Measurements from ENCODE around the gene LIPN.
A peak's percentile ranks its signal among the peaks of the same experiment; 100 is the strongest.
"Not testable (repeated sequence)": the region's sequence is repeated elsewhere in the genome, so short reads cannot be mapped to it uniquely, and the experiment has no call there.

Gene LIPN, protein sequence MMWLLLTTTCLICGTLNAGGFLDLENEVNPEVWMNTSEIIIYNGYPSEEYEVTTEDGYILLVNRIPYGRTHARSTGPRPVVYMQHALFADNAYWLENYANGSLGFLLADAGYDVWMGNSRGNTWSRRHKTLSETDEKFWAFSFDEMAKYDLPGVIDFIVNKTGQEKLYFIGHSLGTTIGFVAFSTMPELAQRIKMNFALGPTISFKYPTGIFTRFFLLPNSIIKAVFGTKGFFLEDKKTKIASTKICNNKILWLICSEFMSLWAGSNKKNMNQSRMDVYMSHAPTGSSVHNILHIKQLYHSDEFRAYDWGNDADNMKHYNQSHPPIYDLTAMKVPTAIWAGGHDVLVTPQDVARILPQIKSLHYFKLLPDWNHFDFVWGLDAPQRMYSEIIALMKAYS

DNA sequence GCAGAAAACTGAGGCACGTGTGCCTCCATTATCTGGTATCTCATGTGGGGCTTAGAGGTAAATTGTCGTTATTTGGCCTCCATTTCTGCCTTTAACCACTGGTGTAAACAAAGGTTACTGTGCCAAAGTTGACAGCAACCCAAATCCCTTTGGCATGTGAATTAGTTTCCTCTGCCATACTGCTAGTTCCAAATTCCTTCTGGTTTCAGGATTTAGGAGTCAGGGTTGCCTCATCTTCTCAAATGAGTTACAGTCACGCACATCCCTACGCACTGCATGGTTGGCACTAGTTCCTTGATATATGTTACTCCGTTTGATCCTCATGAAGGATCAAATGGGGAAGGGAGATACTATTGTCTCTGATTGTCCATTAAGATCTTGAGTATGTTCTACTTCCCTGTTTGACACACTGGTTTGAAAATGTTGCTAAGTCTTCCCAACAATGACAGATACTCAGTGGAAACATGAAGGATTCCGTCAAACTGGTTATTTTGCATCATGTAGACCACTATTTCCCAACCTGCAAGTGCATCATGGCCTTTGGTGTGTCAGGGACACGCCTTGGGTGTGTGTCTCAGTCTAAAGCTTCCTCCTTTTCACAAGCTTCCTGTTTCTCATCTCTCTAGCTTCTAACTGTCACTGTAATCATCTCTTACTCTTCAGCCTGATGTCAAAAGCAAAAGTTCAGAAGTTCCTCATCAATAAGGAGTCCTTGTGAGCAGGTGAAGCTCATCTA is at the start of gene LIPN:
Gene LIPN, plus strand, starts transcription at position 655 of the 736 bp plus-strand sequence. CDS start 1,386 bp downstream, outside the sequence.
- peak in 1 of 2 donors; percentile 43 for ATAC-seq

DNA sequence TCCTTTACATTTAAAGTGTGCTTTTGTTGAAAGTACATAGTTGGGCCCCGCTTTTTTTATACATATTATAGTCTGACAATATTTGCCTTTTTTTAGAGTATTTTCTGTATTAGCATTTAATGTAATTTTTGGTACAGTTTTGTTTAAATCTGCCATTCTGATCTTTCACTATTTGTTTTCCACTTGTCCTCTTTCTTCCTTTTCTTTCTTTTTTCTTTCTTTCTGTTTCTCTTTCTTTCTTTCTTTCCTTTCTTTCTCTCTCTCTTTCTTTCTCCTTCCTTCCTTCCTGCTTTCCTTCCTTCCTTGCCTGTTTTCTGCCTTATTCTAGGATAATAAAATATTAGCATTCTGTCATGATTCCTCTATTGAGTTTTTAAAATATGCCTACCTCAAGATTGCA is 44.3 kb upstream of the LIPN start:
- ATAC-seq: no peak

DNA sequence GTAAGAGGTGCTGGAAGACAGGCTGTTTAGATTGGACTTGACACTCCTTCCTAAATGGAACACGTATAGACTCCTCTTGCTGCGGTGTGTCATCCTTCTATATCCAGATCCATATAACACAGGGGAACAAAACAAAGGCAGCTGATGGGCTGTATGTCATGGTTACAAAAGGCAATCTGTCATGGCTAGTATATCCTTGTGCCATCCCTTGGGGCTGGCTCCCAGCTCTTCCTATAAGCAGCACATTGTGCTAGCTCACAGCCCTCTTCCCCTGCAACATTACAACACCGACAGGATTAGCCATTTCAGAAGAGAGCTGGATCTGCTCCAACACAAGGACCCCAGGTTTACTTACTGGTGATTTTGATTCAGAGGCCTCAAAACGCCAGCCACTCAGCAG is 38.4 kb upstream of the LIPN start:
- ATAC-seq: no peak

DNA sequence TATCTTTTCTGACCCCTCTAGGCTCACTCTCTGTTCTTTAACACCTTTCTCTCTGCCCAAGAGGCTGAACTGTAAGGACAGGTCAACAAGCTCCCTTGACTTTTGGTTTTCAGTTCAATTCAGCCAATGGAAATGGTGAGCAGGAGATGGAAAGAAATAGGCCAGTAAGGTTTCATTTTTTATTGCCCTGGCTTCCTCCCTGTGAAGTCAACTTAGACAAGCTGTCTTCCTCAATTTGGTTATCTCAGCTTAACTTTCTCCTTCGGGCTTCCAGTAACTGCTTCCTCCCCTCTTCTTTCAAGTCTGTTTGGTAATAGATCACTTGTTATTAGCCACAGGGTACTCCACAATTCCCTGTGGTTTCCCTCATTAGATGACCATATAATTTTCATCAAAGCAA is 34.0 kb upstream of the LIPN start:
- peak; percentile 30 to 32 for ATAC-seq

DNA sequence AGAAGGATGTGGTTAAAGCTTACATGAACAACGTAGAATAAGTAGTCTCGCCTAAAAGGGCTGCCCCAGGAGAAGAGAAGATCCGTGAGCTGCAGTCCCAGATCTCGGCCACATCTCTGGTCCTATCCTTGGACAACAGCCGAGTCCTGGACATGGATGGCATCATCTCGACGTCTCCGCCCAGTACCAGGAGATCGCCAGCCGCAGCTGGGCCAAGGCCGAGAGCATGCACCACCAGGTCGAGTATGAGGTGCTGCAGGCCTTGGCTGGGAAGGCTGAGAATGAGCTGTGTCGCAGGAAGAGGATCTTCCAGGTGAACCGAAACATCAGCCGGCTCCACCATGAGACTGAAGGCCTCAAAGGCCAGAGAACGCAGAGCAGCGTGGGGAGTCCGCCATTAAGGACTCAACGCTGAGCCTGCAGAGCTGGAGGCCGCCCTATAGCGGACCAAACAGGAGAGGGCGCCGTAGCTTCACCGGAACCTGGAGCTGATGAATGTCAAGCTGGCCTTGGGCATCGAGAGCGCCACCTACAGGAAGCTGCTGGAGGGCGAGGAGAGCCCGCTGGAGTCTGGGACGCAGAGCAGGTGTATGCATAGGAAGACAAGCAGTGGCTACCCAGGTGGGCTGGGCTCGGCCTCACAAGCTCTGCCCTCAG is 31.6 kb upstream of the LIPN start:
- ATAC-seq: no peak

DNA sequence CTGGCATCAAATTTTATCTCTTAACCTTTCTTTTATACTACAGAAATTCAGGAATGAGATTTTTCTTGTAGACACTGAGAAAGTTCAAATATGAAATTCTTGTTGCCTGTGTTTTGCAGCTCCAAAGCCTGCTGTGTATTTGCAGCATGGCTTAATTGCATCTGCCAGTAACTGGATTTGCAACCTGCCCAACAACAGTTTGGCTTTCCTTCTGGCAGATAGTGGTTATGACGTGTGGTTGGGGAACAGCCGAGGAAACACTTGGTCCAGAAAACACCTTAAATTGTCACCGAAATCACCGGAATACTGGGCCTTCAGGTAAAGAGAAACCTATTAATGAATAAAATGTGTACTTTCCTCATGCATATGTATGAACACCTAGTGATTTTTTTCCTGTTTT is 29.0 kb upstream of the LIPN start:
- ATAC-seq: no peak

DNA sequence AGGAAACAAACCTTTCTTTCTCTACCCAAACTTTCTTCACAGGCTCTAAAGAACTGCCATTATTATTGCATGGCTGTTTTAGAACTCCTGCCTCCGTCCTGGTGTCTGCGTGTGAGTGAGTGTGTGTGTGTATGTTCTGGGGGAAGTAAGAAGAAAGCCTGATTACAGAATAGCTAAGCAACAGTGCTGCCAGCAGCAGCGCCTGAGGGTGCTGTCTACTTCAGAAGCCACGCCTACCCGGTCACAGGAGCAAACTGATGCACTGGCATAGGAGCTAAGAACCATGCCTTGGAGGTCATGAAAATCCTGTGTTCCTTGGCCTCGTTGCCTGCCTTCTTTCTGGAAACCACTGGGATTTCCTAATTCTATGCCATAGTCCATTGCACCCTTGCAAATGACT is 28.5 kb upstream of the LIPN start:
- no peak for ATAC-seq

DNA sequence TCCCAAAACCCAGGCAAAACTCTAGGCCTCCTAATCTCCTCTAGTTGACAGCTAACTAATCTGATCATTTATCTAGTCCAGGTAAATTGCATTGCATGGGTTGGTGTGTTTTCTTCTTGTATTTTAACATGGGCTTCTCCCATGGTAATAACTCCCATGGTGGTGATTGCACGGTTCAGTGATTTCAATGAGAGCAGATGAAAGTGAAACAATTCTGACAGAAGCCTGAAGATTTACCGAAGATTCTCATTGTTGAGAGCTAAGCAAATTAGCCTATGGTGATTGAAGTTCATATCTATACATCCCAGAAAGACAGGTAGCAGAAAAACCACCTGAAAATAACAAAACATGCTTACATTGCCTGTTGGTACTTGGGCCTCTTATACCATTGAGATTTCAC is 26.6 kb upstream of the LIPN start:
- ATAC-seq: no peak

DNA sequence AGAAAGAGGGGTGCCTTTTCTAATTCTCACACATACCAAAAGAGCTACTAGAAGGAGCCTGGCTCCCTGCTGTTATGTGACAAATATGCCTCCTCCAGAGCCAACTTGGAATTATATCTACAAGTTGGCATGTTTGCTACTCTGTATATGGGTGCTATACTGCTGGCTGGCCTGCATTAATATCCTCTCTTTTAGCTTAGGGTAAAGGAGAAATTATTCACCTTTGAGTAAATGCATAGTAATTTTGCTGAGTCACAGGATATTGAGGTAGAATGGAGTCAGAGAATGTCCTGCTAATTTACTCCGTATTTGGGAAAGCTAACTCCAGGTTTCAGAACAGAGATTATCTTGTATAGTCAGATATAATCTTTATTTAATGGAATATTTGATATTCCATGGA is 24.2 kb upstream of the LIPN start:
- ATAC-seq: no peak

DNA sequence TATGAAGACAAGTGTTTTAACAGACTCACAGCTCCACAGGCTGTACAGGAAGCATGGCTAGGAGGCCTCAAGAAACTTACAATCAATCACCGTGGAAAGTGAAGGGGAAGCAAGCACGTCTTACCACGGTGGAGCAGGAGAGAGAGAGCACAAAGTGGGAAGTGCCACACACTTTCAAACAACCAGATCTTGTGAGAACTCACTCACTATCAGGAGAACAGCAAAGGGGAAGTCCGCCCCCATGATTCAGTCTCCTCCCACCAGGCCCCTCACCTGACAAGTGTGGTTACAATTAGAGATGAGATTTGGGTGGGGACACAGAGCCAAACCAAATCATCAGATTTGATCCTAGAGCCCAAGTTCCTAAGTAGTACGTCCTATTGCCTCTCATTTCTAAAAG is 17.9 kb upstream of the LIPN start:
- ATAC-seq: not testable (repeated sequence)

DNA sequence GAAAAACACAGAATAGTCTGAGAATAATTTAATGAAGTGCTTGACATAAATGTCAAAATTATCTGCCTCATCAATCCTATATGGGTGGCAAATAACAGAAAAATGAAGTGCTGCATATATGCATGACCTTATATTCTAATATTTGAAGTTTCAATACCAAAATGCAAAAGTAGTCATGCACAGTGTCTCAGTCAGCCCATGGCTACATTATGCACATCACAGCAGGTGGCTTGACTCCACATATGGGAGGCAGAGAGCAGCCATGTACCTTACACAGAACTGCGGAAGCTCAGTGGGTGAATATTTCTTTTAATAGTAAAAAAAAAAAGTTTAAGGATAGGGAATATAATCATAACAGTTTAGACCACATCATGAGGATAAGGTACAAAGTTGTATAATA is 17.4 kb upstream of the LIPN start:
- ATAC-seq: no peak

DNA sequence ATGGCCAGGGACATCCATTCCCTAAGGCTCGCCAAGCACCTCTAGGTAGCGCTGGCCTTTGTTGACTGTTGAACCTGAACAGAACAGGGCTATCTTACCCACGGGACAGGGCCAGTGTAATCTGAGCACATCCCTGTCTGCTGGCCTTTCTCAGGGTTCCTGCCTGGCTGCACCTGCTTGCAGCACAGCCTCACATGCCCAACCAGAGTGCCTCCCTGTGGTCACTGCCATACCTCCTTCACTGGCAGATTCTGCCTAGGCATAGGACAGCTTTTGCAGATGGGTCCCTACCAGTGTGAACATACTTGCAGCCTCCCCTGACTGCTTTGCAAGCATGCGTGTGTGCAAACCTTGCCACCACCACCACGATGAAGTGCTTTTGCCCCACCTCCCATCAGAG is 15.8 kb upstream of the LIPN start:
- no peak for ATAC-seq

DNA sequence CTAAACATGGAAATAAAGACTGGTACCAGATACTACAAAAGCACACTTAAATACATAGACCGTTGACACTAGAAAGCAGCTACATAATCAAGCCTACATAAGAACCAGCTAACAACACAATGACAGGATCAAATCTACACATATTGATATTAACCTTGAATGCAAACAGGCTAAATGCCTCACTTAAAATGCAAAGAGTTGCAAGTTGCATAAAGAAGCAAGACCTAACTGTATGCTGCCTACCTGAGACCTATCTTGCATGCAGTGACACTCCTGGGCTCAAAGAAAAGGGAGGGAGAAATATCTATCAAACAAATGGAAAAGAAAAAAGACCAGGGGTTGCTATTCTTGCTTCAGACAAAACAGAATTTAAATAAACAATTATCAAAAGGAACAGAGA is 14.2 kb upstream of the LIPN start:
- ATAC-seq: no peak

DNA sequence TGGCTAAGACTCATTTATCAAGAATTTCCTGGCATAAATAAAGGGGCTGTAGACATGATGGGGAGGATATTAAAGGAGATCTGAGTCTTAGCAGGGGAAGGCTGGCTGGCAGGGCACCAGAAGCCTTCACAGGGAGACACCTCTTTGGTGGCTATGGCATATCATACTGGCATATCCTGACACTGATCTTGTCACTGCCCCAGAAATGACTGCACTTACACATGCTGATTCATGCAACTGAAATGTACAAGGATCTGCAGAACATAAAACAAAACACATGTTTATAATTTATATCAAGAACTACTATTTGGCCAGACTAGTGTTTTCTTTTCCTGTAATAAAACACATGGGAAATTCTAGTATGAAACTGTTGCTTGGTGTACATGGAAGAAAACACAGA is 5.5 kb upstream of the LIPN start:
- ATAC-seq: no peak

DNA sequence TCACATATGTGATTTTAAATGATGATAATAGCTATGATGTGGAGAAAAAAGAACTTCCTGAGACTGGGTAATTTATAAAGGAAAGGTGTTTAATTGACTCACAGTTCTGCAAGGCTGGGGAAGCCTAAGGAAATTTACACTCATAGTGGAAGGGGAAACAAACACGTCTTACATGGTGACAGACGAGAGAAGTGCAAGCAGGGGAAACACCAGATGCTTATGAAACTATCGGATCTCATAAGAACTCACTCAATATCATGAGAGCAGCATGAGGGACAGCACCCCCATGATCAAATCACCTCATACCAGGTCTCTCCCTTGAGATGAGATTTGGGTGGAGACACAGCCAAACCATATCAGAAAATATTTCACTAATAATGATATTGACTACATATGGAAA is 4.1 kb upstream of the LIPN start:
- ATAC-seq: peak; percentile 85 to 95

DNA sequence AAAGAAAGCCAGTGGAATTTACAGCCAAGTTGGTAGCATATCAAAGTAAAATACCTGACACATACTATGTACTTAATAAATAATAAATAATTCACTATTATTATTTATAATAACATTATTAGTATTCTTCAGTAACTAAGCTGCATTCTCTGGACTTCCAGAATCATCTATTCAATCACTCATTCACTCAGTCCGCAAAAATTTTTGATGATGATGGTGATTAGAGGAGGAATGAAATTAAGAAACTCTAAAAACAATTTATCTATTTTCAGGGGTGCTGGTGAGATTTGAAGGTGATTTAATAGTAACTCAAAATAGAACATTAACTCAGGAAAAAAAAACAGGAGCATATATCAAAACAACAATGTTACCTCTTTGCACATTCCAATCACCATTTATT is 3.2 kb upstream of the LIPN start:
- no peak for ATAC-seq

DNA sequence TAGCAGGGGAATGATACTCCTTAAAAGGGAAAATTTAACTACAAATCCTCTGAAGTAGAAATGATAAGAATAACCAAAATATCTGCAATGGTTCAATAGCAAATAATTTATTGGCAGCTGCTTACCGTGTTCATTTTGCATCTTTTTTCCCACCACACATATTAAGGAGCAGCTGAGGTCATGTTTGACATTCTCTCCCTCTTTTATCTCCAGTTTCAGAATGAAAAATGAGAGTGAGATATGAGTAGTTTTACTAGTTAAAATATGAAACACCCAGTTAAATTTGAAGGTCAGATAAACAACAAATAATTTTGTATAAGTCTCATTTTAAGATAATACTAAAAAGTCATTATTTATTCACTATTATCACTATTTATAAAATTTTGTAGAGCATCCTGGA is 3.1 kb downstream of the LIPN start:
- ATAC-seq: no peak

DNA sequence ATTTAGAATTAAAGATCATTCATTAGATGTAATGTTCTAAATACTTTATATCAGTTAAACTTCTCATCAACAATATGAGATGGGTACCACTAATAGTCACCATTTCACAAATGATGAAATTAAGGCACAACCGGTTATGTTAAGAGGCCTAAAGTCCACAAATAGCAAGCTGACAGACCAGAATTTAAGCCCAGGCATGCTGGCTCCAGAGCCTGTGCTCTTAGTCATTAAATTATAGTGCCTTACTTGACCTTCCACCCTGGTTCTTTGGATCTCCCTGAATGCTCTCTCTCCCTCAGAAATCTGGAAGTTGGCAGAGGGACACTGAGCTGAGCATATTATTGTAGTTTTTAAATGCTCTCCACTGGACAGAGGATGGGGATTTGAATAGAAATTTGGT is 3.6 kb downstream of the LIPN start:
- ATAC-seq: no peak

DNA sequence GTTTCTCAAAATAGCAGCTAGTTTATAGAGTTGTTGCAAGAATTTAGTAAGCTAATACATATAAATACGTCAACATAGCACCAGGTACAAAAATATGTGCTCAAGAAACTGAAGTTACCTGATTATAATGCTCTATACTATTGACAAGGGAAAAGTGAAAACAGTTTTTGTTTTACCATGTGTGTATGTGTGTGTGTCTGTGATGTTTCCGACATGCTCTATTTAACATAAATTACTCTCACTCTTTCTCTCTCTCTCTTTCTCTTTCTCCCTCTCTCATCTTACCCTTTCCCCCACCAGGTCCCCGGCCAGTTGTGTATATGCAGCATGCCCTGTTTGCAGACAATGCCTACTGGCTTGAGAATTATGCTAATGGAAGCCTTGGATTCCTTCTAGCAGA is 4.3 kb downstream of the LIPN start:
- no peak for ATAC-seq

DNA sequence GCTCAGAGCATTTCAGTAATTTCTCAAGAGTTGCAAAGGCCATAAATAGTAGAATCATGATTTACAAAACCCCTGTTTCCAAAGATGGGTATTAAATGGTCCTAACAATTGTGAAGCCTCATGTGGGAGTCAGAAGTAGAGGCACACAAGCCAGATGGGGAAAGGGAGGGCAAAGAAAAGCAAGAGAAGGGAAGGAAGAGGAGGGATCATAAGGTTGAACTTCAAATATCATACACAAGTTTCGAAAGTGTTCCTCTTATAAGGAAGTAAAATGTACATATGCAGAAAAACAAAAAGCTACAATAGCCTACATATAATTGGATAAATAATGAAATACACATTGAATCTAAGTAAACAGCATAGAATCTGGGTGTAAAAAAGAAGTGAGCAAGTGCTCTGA is 6.0 kb downstream of the LIPN start:
- no peak for ATAC-seq

DNA sequence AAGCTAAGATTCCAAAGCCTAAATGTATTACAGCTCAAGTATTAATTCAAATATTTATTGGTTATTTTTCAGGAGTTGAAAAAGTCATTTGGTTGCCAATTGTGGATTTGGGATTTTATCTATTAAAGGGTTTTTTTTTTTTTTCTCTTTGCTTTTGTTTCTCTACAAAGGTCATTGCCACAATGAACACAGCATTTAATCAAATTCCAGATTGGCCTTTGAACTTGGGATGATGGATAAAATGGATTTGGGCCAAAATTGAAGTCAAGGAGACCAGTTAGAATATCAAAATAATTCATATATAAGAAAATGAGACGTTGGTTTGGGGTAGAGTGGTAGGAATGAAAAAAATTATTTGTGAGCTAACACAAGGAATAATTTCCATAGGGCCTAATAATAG is 9.6 kb downstream of the LIPN start:
- ATAC-seq: no peak

DNA sequence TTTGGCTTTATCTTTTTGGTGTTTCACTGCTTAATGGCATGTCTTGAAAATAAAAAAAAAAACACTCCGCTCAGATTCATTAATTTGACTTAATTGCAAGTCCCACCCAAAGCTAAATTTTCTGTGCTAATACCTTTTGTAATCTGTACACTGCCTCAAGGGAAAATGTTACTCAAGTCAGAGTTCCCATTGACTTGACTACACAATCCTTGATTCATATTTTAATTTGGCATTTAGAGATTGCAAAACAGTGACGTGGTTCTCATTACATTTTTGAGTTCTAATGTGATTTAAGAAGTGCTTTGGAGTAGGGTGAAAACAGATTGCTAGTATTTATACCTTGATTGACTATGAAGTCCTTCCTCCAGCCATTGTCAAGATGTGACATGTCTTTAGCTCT is 21.4 kb downstream of the LIPN start:
- no peak for ATAC-seq

DNA sequence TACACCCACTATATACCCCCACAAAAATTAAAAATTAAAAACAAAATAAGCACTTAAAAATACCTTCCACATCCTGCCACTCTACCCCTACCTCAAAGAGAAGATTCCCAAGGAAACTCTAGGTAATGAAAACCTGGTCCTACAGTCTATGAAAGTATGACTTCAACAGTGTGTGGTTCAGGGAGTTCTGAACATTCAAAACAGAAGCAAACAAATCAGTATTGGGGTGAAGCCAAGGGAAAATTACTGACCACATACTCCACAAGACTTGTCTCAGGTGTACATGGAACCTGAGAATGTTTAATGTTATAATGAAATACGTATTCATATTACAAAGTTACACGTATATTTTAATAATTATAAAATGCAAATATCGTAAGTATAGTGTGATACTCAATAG is 22.4 kb downstream of the LIPN start:
- no peak for ATAC-seq

DNA sequence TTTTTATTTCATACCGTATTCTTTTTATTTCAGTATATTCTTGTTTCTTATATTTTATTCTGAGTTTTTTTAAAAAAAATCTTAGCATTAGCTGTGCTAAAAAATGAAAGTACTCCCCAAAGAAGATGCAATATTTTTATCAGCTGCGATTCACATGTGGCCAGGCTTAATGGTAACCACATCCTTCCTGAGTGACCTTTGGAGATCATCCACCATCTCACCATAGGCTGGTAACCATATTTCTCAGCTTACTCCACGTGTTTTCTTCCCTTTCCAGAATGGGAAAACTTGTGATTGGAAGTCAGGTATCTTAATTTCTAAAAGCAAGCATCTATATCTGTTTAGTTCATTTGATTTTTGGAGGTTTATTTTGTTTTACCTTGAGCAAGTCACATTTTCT is 23.9 kb downstream of the LIPN start:
- ATAC-seq: no peak
